ENCODE measurements around the gene EBNA1BP2. TPM values are rescaled to one million over a fixed set of nuclear protein-coding genes. Genes with fewer than 3 reads are reported as not detected.
"Not testable (repeated sequence)": the region's sequence is repeated elsewhere in the genome, so short reads cannot be mapped to it uniquely, and the experiment has no call there.

EBNA1BP2 gene
- total RNA-seq, 1 experiment from 2014 or later, result 165 TPM

GRCh38 chr1:43172527-43172972 is 460 bp upstream of the EBNA1BP2 start:
- DNase-seq (ENCODE audit: low read depth), result peak; percentile 77

- peak; percentile 14 for DNase-seq (ENCODE audit: low read depth)
These were observed 696 bp downstream of the EBNA1BP2 start for GRCh38 chr1:43171312-43171875.

GRCh38 chr1:43165765-43166164 is 6.3 kb downstream of the EBNA1BP2 start:
- no peak for DNase-seq (ENCODE audit: low read depth)

GRCh38 chr1:43165162-43165561 is 6.9 kb downstream of the EBNA1BP2 start:
- DNase-seq (ENCODE audit: low read depth), result no peak

GRCh38 chr1:43156026-43156425 is 16.1 kb downstream of the EBNA1BP2 start:
- no peak for DNase-seq (ENCODE audit: low read depth)

- DNase-seq (ENCODE audit: low read depth), result no peak
These were observed 18.6 kb downstream of the EBNA1BP2 start for GRCh38 chr1:43153443-43153842.

- no peak for DNase-seq (ENCODE audit: low read depth)
These were observed 19.2 kb downstream of the EBNA1BP2 start for GRCh38 chr1:43152866-43153265.

- no peak for DNase-seq (ENCODE audit: low read depth)
These were observed 22.2 kb downstream of the EBNA1BP2 start for GRCh38 chr1:43149889-43150288.

GRCh38 chr1:43147625-43148327 is 24.3 kb downstream of the EBNA1BP2 start:
- peak; percentile 74 for DNase-seq (ENCODE audit: low read depth)

GRCh38 chr1:43144237-43144636 is 27.9 kb downstream of the EBNA1BP2 start:
- peak; percentile 78 for DNase-seq (ENCODE audit: low read depth)

GRCh38 chr1:43143441-43143888 is 28.6 kb downstream of the EBNA1BP2 start:
- peak; percentile 32 for DNase-seq (ENCODE audit: low read depth)

- DNase-seq (ENCODE audit: low read depth), result no peak
These were observed 31.5 kb downstream of the EBNA1BP2 start for GRCh38 chr1:43140583-43140982.

GRCh38 chr1:43140010-43140409 is 32.1 kb downstream of the EBNA1BP2 start:
- no peak for DNase-seq (ENCODE audit: low read depth)

GRCh38 chr1:43139295-43139694 is 32.8 kb downstream of the EBNA1BP2 start:
- DNase-seq (ENCODE audit: low read depth), result not testable (repeated sequence)

GRCh38 chr1:43137445-43138052 is 34.5 kb downstream of the EBNA1BP2 start:
- DNase-seq (ENCODE audit: low read depth), result no peak

GRCh38 chr1:43135857-43136781 is 36.0 kb downstream of the EBNA1BP2 start:
- DNase-seq (ENCODE audit: low read depth), result no peak

GRCh38 chr1:43134640-43135039 is 37.5 kb downstream of the EBNA1BP2 start:
- DNase-seq (ENCODE audit: low read depth), result no peak

- no peak for DNase-seq (ENCODE audit: low read depth)
These were observed 38.0 kb downstream of the EBNA1BP2 start for GRCh38 chr1:43134068-43134467.

- DNase-seq (ENCODE audit: low read depth), result no peak
These were observed 42.7 kb downstream of the EBNA1BP2 start for GRCh38 chr1:43129426-43129825.

GRCh38 chr1:43128816-43129215 is 43.3 kb downstream of the EBNA1BP2 start:
- no peak for DNase-seq (ENCODE audit: low read depth)

GRCh38 chr1:43123031-43123430 is 49.1 kb downstream of the EBNA1BP2 start:
- no peak for DNase-seq (ENCODE audit: low read depth)

Measured in M059J (cell line).